Posterior vena cava (tissue), 2 donors: ENCODE measurements around the gene DYNLRB2. TPM values are rescaled to one million over a fixed set of nuclear protein-coding genes. Genes with fewer than 3 reads are reported as not detected.

Experiments
- DNase-seq: peaks from one replicate; pipeline ENCODE4 v3.0.0-alpha.2; 2020; ENCODE audit warnings: low spot score
- intact Hi-C, 2 donors: fragments of 100-400 bp; cut with DNase I; formaldehyde crosslinking; loops; one replicate each; pipeline versions ENCODE4 v1.14.1 to v1.14.2; 2022 to 2023
- long read RNA-seq, 2 donors: library from polyadenylated mRNA; unstranded; transcript quantifications; one replicate each; pipeline ENCODE4 v2.0.0, GENCODE V29; 2020 to 2021
- total RNA-seq, 2 donors: library from RNA; stranded (reverse); fragmentation: NEBNext Ultra II Directional; extraction: Animal tissue kit (Norgen Biotek cat#: 25700); gene quantifications; one replicate each; pipeline ENCODE4 v1.2.1, GENCODE V29; 2021
- donor health status: DM: yes; HTN: yes; CAD: no.
- donor health status: DM: yes; HTN: yes; CAD: no.

Gene DYNLRB2
- not detected for total RNA-seq
- long read RNA-seq, donor 1 = 0 reads
- long read RNA-seq, donor 2 = 0 reads

DNA sequence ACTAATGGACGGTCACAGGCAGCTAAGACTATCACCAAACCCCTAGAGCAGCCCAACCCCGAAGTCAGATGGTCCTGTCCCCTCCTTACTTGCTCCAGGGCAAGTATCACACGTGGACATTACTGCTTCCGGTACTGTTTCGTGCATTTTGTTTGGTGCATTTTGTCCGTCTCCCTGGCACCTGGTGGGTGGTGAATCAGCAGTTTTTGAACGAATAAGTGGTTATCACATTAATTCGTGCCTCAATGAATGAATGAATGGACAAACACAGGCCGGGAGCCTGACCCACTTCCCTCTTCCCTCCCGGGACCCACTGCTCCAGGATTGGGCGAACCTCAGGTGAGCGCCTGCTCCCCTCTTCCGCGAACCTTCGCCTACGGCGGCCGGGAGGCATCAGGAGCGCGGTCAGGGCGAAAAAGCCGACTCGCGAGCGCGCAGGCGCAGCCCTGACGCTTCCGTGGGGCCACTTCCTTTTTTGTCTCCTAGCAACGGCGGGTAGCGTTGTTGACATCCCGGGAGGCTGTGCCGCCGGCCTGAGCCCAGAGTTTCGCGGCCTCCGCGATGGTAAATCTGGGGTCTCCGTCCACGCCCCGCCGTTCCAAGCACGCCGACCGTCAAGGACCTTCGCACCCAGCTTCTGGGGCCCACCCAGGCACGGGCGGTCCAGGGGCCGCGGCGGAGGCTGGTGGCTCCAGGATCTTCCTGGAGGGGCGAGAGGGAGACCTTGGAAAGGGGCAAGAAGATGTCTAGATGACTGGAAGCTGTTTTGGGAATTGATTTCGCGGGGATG, at the start of gene DYNLRB2:
Gene DYNLRB2 (plus strand): TSS at position 478 of the 790 bp plus-strand sequence. CDS start 84 bp downstream, at position 562.
- intact Hi-C loops = no loop called here
- peak; percentile 98 for DNase-seq

DNA sequence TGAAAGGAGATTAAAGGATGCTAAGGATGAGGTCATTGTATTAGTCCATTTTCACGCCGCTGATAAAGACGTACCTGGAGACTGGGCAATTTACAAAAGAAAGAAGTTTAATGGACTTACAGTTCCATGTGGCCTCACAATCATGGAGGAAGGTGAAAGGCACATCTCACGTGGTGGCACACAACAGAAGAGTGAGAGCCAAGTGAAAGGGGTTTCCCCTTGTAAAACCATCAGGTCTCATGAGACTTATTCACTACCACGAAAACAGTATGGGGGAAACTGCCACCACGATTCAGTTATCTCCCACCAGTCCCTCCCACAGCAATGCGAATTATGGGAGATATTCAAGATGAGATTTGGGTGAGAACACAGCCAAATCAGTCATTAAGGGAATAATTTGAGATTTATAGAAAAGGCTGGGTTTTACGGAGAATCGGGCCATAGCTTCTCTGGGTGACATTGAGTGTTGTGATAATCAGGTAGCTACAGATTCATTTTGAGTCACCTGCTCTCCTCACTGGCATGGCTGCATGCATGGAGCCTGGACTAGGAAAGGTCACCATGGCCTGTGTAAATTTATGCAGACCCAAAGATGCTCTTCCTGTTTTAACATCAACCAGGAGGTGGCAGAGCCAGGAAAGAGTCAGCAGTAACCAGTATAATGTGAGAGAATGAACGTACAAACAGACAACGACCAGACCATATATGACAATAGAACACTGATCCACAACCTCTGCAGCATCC, 40.5 kb upstream of the DYNLRB2 start:
- intact Hi-C loops = no loop called here
- no peak for DNase-seq

DNA sequence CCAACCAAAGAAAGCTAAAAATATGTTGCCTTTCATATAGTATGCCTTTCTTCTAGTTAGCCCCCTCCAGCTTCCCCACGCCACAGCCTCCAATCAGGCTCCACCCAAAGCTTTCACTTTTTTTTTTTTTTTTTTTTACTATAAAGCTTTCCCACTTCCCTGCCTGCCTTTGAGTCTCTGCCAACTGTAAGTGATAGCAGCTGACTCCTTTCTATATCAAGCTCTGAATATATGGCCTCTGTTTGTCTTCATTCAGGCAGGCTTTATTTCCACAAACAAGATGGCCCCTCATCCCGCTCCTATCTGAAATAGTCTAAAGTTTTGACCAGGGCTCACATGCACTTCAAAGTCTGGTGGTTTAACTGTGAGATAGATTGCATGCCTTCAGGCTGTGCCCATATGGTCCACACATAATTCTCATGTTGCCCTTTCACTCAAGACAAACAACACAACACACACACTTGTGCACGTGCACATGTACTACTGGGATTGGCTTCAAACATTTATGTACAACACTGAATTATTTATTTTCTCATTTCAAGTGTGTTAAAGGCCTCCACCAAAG, 39.8 kb upstream of the DYNLRB2 start:
- intact Hi-C loops = no loop called here

GRCh38 chr16:80503107-80503506, 37.7 kb upstream of the DYNLRB2 start:
- no peak for DNase-seq
- intact Hi-C loops = no loop called here

More for the DNA sequence above, 39.8 kb upstream of the DYNLRB2 start:
- no peak for DNase-seq

- DNase-seq = peak; percentile 84
- intact Hi-C loops = no loop called here
Measured at GRCh38 chr16:80507538-80507937, 33.3 kb upstream of the DYNLRB2 start.

- no peak for DNase-seq
- intact Hi-C loops = no loop called here
Measured at GRCh38 chr16:80509872-80510271, 30.9 kb upstream of the DYNLRB2 start.

DNA sequence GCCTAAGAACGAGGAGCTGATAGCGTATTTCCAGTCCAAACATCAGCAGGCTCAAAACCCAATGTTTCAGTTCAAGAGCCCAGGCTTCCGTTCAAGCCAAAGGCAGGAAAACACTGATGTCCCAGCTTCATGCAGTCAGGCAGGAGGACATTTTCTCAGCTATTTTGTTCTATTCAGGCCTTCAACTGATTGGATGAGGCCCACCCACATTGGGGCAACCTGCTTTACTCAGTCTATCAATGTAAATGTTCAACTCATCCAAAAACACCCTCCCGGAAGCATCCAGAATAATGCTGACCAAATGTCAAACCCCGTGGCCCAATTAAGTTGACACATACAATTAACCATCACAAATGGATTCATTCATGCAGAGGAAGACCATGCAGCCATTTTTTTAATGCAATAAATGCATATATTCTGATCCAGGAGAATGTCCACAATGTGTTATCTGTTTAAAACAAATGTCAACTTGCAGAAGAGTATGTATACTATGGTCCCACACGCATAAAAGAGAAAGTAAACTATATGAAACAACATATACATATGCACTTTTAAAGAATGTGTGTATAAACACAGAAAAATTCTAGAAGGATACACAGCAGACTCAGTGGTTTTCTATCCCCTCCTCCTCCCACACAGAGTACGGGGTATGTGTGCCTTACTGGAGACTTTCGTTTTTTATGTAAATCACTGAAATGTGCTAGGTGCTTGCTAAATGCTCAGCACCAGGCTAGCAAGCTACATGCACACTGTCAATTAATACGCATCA, 28.8 kb upstream of the DYNLRB2 start:
- DNase-seq = no peak
- intact Hi-C loops = no loop called here

- intact Hi-C loops = no loop called here
- DNase-seq = no peak
Measured at GRCh38 chr16:80512593-80512853, 28.3 kb upstream of the DYNLRB2 start.

DNA sequence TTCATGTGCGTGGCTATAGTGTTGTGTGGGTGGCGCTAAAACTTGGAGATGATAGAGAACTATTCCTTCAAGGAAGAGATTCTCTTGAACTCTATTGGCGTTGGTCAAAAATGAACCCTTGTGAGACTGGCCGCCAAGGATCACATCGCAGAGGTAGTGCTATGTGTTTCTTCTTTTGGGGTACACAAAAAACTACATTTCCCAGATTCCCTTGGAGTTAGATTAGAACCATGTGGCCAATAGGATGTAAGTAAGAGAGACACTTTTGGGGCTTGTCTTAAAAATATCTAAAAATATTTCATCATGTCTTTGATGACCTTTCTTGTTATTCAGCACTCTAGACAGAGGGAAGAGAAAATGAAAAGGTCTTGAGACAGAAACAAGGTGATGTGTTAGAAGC, 25.4 kb upstream of the DYNLRB2 start:
- intact Hi-C loops = no loop called here
- no peak for DNase-seq

DNA sequence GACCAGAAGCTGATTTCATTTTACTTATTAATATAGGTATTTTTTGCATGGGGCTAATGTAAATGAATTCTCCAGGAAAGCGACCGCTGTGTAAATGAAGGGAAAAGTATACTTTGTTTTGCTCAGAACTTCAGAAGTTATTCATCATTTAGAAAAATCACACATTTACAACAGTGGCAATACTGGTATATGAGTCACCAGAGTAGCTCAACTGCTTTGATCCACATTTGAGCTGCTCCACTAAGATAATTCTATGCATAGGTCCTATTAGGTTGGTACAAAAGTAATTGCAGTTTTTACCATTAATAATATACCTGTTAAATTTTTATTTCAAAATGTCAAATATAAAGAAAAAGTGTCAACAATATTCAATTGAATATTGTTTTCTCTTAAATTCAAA, 22.9 kb upstream of the DYNLRB2 start:
- no peak for DNase-seq
- intact Hi-C loops = no loop called here

DNA sequence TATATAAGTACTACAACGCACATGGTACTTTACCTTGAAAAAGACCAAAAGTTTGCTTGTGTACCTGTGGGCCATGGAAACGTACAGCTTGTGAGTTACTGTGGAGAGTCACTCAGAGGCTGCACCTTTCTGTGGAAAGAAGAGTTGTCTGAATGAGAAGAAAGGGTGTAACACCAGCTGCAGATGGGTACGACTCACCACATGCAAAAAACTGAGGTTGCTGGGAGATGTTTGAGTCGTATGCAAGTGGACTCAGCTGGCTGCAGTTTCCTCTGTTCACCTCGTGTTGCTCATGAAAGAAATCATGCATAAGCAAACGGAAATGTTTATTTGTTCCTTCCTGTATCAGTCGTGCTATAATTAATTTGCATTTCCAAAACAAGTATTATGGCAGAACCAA, 22.4 kb upstream of the DYNLRB2 start:
- DNase-seq = no peak
- intact Hi-C loops = no loop called here

DNA sequence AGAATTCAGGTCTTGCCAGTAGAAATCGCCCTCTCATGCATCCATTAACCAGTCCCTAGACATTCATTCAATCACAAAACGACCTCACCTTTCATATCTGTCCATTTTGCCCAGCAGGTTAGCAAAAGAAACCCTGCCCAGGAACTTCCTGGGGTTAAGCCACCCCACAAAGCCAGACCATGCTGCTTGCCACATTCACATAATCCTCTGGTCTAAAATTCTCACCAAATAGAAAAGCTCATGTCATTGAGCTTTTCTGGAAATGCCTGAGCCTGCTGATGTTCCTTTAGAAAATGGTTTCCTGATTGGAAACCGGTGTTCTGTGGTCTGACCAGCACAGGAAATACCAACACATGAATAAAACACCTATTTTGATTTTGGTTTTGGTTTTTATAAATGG, 21.6 kb upstream of the DYNLRB2 start:
- intact Hi-C loops = no loop called here
- DNase-seq = no peak

DNA sequence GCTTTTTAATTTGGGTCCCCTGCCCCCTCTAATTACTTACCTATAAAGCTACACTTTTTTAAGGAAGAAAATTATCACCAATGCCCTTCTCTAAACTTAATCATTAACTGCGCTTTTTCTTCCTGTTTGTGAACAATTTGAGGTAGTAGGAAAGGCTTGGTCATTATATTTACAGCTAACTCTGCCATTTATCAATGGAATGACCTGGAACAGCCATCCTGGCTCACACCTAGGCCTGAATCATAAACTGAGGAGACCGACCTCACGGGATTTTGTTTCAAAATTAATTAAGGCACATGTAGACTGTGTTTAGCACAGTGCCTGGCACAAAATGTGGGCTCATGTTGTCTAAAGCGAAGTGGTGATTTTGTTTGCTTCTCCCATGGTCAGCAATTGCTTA, 15.4 kb upstream of the DYNLRB2 start:
- no peak for DNase-seq
- intact Hi-C loops = no loop called here

GRCh38 chr16:80526418-80527061, 14.3 kb upstream of the DYNLRB2 start:
- DNase-seq = no peak
- intact Hi-C loops = no loop called here

DNA sequence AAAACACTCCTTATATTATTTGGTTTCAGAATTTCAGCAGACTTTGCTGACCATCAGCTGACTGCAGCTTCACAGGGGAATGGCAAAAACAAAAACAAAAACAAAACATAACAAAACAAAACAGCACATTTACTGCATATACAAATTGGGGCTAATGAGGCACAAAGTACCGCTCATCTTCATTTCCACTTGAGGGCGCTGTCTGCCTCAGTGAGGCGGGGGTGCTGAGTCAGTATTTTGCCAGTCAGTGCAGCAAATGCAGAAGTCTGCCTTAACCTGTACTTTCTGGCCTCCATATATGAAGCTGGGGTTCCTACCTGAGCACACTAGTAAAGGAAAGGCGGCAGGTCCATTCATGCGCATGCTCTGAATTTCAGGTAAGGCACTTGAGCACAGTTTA, 13.5 kb upstream of the DYNLRB2 start:
- intact Hi-C loops = no loop called here
- DNase-seq = no peak

DNA sequence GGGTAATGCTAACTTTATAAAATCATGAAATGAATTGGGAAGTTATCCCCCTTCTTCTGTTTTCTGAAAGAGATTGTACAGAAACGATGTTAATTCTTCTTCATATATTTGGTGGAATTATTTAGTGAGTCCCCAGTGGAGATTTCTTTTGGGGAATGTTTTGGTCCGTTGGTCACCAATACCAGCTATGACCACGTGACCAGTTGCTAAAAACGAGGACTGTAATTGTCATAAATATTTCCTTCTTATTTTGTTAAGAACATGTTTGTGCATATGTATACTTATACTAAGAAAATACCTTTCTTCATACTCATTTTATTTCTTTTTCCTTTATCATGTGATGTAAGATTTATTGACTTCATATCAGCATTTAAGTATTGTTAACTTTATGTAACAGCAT, 10.3 kb upstream of the DYNLRB2 start:
- intact Hi-C loops = no loop called here
- no peak for DNase-seq

GRCh38 chr16:80536238-80536637, 4.6 kb upstream of the DYNLRB2 start:
- intact Hi-C loops = no loop called here
- no peak for DNase-seq

GRCh38 chr16:80541306-80541694, 507 bp downstream of the DYNLRB2 start:
- intact Hi-C loops = no loop called here
- no peak for DNase-seq

DNA sequence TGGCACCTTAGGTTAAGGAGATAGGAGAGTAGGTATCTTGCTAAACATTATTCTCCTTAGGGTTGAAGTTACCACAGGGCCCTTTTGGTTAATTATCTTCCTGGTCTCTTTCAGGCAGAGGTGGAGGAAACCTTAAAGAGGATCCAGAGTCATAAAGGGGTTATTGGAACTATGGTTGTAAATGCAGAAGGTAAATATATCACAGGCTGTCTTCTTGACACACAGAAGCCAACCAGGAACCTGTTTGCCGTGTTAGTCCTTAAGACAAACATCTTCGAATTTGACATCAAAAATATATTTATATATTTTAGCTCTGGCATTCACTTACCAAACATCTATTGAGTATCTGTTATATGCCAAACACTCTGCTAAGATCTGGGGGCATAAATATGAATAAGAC, 2.4 kb downstream of the DYNLRB2 start:
- DNase-seq = no peak
- intact Hi-C loops = no loop called here

- intact Hi-C loops = no loop called here
Measured at GRCh38 chr16:80544326-80544725, 3.5 kb downstream of the DYNLRB2 start.

More at GRCh38 chr16:80544326-80544725, 3.5 kb downstream of the DYNLRB2 start:
- DNase-seq = no peak
